Epithelial cell of proximal tubule (primary cell): Measurements from ENCODE around the gene TMEM179B. TPM values are rescaled to one million over a fixed set of nuclear protein-coding genes. Genes with fewer than 3 reads are reported as not detected.

Experiments used
- DNase-seq: peaks from one replicate; pipeline ENCODE4 v3.0.0-alpha.2; 2011; ENCODE audit warnings: low read depth
- H3K4me3 ChIP-seq: 2 replicates; pipeline ENCODE4 v1.5.1; 2011; ENCODE audit warnings: low read depth, mild to moderate bottlenecking, low read length
- CTCF ChIP-seq: conservative IDR thresholded peaks from 2 replicates; pipeline ENCODE4 v1.5.1; 2012; ENCODE audit warnings: low read depth, mild to moderate bottlenecking, low read length
- total RNA-seq: library from RNA; depleted of rRNA; stranded (reverse); fragments of >200 nt; gene quantifications from 2 replicates; pipeline ENCODE4 v1.2.3, GENCODE V29; 2015

The TMEM179B gene
- total RNA-seq, 1 donor from 2014 or later = 97.7 TPM

GRCh38 chr11:62835336-62835735 is 48.1 kb downstream of the TMEM179B start:
- DNase-seq = no peak
- H3K4me3 ChIP-seq = no peak overlapping the region
- no peak for TF ChIP-seq CTCF

- DNase-seq = peak; percentile 56
- H3K4me3 ChIP-seq = peak within 1 kb of the TSS; percentile 97
- TF ChIP-seq CTCF = no peak
Observed at GRCh38 chr11:62839050-62839945, 52.1 kb downstream of the TMEM179B start, which contains the start of gene WDR74. TSS of gene WDR74 (minus strand) at chr11:62839590. CDS start at chr11:62839570, 20 bp downstream.

Other genes with a start within 250 kb of the TMEM179B start
- 198 and 296 TPM in 2 replicates for gene AHNAK, start 240.6 kb upstream of the TMEM179B start, total RNA-seq
- gene EEF1G, start 213.5 kb upstream of the TMEM179B start, total RNA-seq = 2,115 and 2,170 TPM in 2 replicates
- 9.4 and 10.1 TPM in 2 replicates for gene TUT1, start 195.9 kb upstream of the TMEM179B start, total RNA-seq
- gene MTA2, start 185.5 kb upstream of the TMEM179B start, total RNA-seq = 109 and 153 TPM in 2 replicates
- gene EML3, start 174.6 kb upstream of the TMEM179B start, total RNA-seq = 29.7 and 31.8 TPM in 2 replicates
- gene ROM1, start 174.1 kb upstream of the TMEM179B start, total RNA-seq = 1.2 and 1.4 TPM in 2 replicates
- 43.6 and 67.7 TPM in 2 replicates for gene B3GAT3, start 165.4 kb upstream of the TMEM179B start, total RNA-seq
- gene GANAB, start 140.8 kb upstream of the TMEM179B start, total RNA-seq = 191 and 281 TPM in 2 replicates
- gene INTS5, start 134.1 kb upstream of the TMEM179B start, total RNA-seq = 19.4 and 26.5 TPM in 2 replicates
- gene C11orf98, start 122.2 kb upstream of the TMEM179B start, total RNA-seq = 125 and 129 TPM in 2 replicates
- gene CSKMT, start 122.1 kb upstream of the TMEM179B start, total RNA-seq = 21.0 and 26.3 TPM in 2 replicates
- 18.6 and 27.9 TPM in 2 replicates for gene UQCC3, start 115.7 kb upstream of the TMEM179B start, total RNA-seq
- 2.2 and 3.0 TPM in 2 replicates for gene LBHD1, start 115.1 kb upstream of the TMEM179B start, total RNA-seq
- 162 and 235 TPM in 2 replicates for gene UBXN1, start 108.3 kb upstream of the TMEM179B start, total RNA-seq
- not detected in 2 replicates for gene LRRN4CL, start 97.9 kb upstream of the TMEM179B start, total RNA-seq
- 42.1 and 96.6 TPM in 2 replicates for gene BSCL2, start 80.0 kb upstream of the TMEM179B start, total RNA-seq
- gene GNG3, start 79.7 kb upstream of the TMEM179B start, total RNA-seq = not detected in 2 replicates
- gene HNRNPUL2, start 59.9 kb upstream of the TMEM179B start, total RNA-seq = 8.0 and 8.5 TPM in 2 replicates
- gene TTC9C, start 58.9 kb upstream of the TMEM179B start, total RNA-seq = 35.7 and 39.1 TPM in 2 replicates
- gene ZBTB3, start 33.2 kb upstream of the TMEM179B start, total RNA-seq = 10.6 and 16.8 TPM in 2 replicates
- gene POLR2G, start 25.8 kb upstream of the TMEM179B start, total RNA-seq = 88.2 and 137 TPM in 2 replicates
- 12.4 and 26.8 TPM in 2 replicates for gene TAF6L, start 16.0 kb upstream of the TMEM179B start, total RNA-seq
- gene TMEM223, start 4.6 kb downstream of the TMEM179B start, total RNA-seq = 51.1 and 58.9 TPM in 2 replicates
- 49.4 and 56.3 TPM in 2 replicates for gene NXF1, start 18.0 kb downstream of the TMEM179B start, total RNA-seq
- gene STX5, start 44.6 kb downstream of the TMEM179B start, total RNA-seq = 21.2 and 28.6 TPM in 2 replicates
- gene TEX54, start 45.4 kb downstream of the TMEM179B start, total RNA-seq = not detected in 2 replicates
- 55.3 and 87.4 TPM in 2 replicates for gene WDR74, start 52.2 kb downstream of the TMEM179B start, total RNA-seq
- 97.4 and 219 TPM in 2 replicates for gene SLC3A2, start 93.5 kb downstream of the TMEM179B start, total RNA-seq
- gene CHRM1, start 134.0 kb downstream of the TMEM179B start, total RNA-seq = not detected in 2 replicates
- not detected in 2 replicates for gene SLC22A6, start 197.6 kb downstream of the TMEM179B start, total RNA-seq
- not detected in 2 replicates for gene SLC22A8, start 228.4 kb downstream of the TMEM179B start, total RNA-seq